Measurements from ENCODE around the gene L1CAM. TPM values are rescaled to one million over a fixed set of nuclear protein-coding genes. Genes with fewer than 3 reads are reported as not detected.

L1CAM gene
- total RNA-seq, 1 experiment from 2014 or later = 12.7 TPM

GRCh38 chrX:153879741-153880439, 6.1 kb downstream of the L1CAM start:
- no peaks in the 10 kb centered on the region for H3K36me3 Mint-ChIP-seq (ENCODE audit: insufficient read depth, unreplicated experiment)
- no peak for TF ChIP-seq CTCF (IDR thresholded peaks at IDR 0.05; ENCODE audit: insufficient read depth in 1 of 2, low read depth in 1 of 2, low read length in 1 of 2, severe bottlenecking in 1 of 2, unreplicated experiment in 1 of 2)
- Histone ChIP-seq H3K27me3 (replicated peaks; ENCODE audit: control insufficient read depth, insufficient read depth, low read length) (no peaks in the 10 kb centered on the region), H3K36me3 (ENCODE audit: control insufficient read depth, insufficient read depth, low read length) (no peaks in the 10 kb centered on the region), H3K4me1 (peaks cover 14% of the 10 kb centered on the region; the same call in 1 of the 2 replicates), H3K9me3 (no peaks in the 10 kb centered on the region), H3K4me3 (ENCODE audit: low read depth, low read length) (no peak overlapping the region)
- no peak overlapping the region for H3K4me3 Mint-ChIP-seq (ENCODE audit: unreplicated experiment)
- H3K4me1 Mint-ChIP-seq (ENCODE audit: low read depth, unreplicated experiment) = no peaks in the 10 kb centered on the region
- DNase-seq = no peak
- H3K27me3 Mint-ChIP-seq (ENCODE audit: insufficient read depth, unreplicated experiment) = no peaks in the 10 kb centered on the region
- H3K27ac Mint-ChIP-seq (ENCODE audit: unreplicated experiment) = no peak overlapping the region
- ChIA-PET POLR2A (no interaction called here), CTCF (no interaction called here)
- intact Hi-C loops (cut with micrococcal nuclease; ENCODE audit: unreplicated experiment) = loop anchor here (10.0 kb wide), 1 partner anchor 65 kb away; no protein-coding TSS in a partner anchor
- no TSS peak for BruUV-seq (replicated peaks)
- no peaks in the 10 kb centered on the region for H3K9me3 Mint-ChIP-seq (ENCODE audit: unreplicated experiment)

DNA sequence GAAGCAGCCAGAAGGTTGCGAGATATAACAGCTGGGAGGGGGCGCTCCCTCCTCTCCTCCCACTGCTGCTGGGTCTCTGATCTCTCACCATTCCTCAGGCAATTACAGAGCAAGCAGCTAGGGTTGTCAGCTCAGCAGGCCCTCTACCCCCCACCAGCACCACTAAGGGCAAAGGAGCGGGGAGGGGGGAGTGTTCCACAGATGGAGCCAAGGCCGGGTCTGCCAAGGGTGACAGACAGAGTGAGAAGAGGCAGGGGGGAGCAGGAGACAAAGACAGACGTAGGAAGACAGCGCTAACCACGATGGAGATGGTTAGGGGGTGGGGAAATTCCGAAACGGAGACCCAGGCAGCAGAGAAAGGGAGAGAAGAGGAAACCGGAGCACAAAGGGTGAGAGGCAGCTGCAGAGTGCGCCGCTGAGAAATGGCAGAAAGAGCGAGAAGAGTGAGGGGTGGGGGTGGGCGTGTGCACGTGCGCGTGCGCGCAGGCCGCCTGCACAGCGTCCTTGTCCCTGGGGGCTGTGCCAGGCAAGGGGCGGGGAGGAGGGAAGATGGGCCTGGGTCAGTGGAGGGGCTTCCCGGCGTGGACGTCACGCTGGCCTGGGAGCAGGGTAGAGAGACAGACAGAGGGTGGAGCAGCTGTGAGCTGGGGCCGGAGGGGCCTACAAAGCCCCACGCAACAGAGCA, 6.9 kb downstream of the L1CAM start:
- ChIA-PET POLR2A (no interaction called here), CTCF (no interaction called here)
- BruUV-seq (replicated peaks) = no TSS peak

GRCh38 chrX:153878345-153878744, 7.6 kb downstream of the L1CAM start:
- DNase-seq = no peak
- no peaks in the 10 kb centered on the region for H3K36me3 ChIP-seq (ENCODE audit: control insufficient read depth, insufficient read depth, low read length)
- Mint-ChIP-seq H3K36me3 (ENCODE audit: insufficient read depth, unreplicated experiment) (no peaks in the 10 kb centered on the region), H3K4me1 (ENCODE audit: low read depth, unreplicated experiment) (no peaks in the 10 kb centered on the region), H3K9me3 (ENCODE audit: unreplicated experiment) (no peaks in the 10 kb centered on the region), H3K27me3 (ENCODE audit: insufficient read depth, unreplicated experiment) (no peaks in the 10 kb centered on the region), H3K27ac (ENCODE audit: unreplicated experiment) (no peak overlapping the region), H3K4me3 (ENCODE audit: unreplicated experiment) (no peak overlapping the region)
- no peaks in the 10 kb centered on the region for H3K27me3 ChIP-seq (replicated peaks; ENCODE audit: control insufficient read depth, insufficient read depth, low read length)
- peaks cover 14% of the 10 kb centered on the region; the same call in 1 of the 2 replicates for H3K4me1 ChIP-seq
- ChIA-PET CTCF (interaction anchor here (0.6 kb wide), 1 partner anchor 32 kb away, joined by 5 read pairs; no protein-coding TSS in a partner anchor), POLR2A (no interaction called here)
- H3K4me3 ChIP-seq (ENCODE audit: low read depth, low read length) = no peak overlapping the region
- intact Hi-C loops (cut with micrococcal nuclease; ENCODE audit: unreplicated experiment) = no loop called here
- BruUV-seq (replicated peaks) = no TSS peak
- no peak for TF ChIP-seq CTCF (IDR thresholded peaks at IDR 0.05; ENCODE audit: insufficient read depth in 1 of 2, low read depth in 1 of 2, low read length in 1 of 2, severe bottlenecking in 1 of 2, unreplicated experiment in 1 of 2)
- H3K9me3 ChIP-seq = no peaks in the 10 kb centered on the region

More for the DNA sequence above, 6.9 kb downstream of the L1CAM start:
- no peaks in the 10 kb centered on the region for H3K27me3 Mint-ChIP-seq (ENCODE audit: insufficient read depth, unreplicated experiment)
- DNase-seq = no peak
- H3K36me3 ChIP-seq (ENCODE audit: control insufficient read depth, insufficient read depth, low read length) = no peaks in the 10 kb centered on the region
- no peak for TF ChIP-seq CTCF (IDR thresholded peaks at IDR 0.05; ENCODE audit: insufficient read depth in 1 of 2, low read depth in 1 of 2, low read length in 1 of 2, severe bottlenecking in 1 of 2, unreplicated experiment in 1 of 2)
- H3K36me3 Mint-ChIP-seq (ENCODE audit: insufficient read depth, unreplicated experiment) = no peaks in the 10 kb centered on the region
- H3K4me1 Mint-ChIP-seq (ENCODE audit: low read depth, unreplicated experiment) = no peaks in the 10 kb centered on the region
- intact Hi-C loops (cut with micrococcal nuclease; ENCODE audit: unreplicated experiment) = no loop called here
- no peaks in the 10 kb centered on the region for H3K9me3 ChIP-seq
- H3K27me3 ChIP-seq (replicated peaks; ENCODE audit: control insufficient read depth, insufficient read depth, low read length) = no peaks in the 10 kb centered on the region
- no peak overlapping the region for H3K27ac Mint-ChIP-seq (ENCODE audit: unreplicated experiment)
- no peak overlapping the region for H3K4me3 Mint-ChIP-seq (ENCODE audit: unreplicated experiment)
- no peaks in the 10 kb centered on the region for H3K9me3 Mint-ChIP-seq (ENCODE audit: unreplicated experiment)
- H3K4me3 ChIP-seq (ENCODE audit: low read depth, low read length) = no peak overlapping the region
- peaks cover 14% of the 10 kb centered on the region; the same call in 1 of the 2 replicates for H3K4me1 ChIP-seq
